ENCODE data around the gene MRPL12. TPM values are rescaled to one million over a fixed set of nuclear protein-coding genes. Genes with fewer than 3 reads are reported as not detected.

MRPL12 gene
- total and polyA plus RNA-seq, 2 of the 8 experiments (the other 6 are each of a cell fraction or from before 2014, with no cell fraction given), result 120 to 141 TPM

DNA sequence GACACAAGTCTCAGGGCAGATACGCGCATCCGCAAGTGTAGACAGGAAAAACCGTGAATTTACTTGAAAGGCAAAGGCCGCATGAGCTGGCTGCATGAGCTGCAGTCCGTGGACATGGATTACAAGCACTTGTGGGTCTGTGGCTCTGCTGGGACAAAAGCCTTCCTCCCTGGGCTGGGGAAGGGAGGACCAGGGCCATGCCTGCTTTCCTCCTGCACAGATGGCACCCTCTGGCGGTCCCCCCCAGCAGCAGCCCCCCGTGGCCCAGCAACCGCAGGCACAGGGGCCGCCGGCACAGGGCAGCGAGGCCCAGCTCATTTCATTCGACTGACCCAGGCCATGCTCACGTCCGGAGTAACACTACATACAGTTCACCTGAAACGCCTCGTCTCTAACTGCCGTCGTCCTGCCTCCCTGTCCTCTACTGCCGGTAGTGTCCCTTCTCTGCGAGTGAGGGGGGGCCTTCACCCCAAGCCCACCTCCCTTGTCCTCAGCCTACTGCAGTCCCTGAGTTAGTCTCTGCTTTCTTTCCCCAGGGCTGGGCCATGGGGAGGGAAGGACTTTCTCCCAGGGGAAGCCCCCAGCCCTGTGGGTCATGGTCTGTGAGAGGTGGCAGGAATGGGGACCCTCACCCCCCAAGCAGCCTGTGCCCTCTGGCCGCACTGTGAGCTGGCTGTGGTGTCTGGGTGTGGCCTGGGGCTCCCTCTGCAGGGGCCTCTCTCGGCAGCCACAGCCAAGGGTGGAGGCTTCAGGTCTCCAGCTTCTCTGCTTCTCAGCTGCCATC lies 1.7 kb upstream of the MRPL12 start:
- no peak overlapping the region for H3K56ac ChIP-seq (replicated peaks; ENCODE audit: insufficient read length, low read depth, low read length)
- WGBS, 2 experiments (ENCODE audit: extremely low coverage in 1 of 2, insufficient coverage in 1 of 2, insufficient read length in 1 of 2, insufficient replicate concordance in 2 of 2, low coverage in 1 of 2, low lambda C conversion rate in 2 of 2, missing lambda C conversion rate in 1 of 2), result 88% methylated on average over 23 of the region's 23 CpGs; no CpG with 5 or more reads in 1 of the 2 experiments
- peak overlapping the region; percentile 91 to 95; a peak in 3 of 4 replicates for H3K4me2 ChIP-seq (ENCODE audit: insufficient read depth in 1 of 2, low read depth in 2 of 2, low read length in 2 of 2)
- H3K9ac ChIP-seq (replicated peaks in 1 of 4; ENCODE audit: extremely low read depth in 1 of 4, low read depth in 3 of 4, low read length in 3 of 4), result peak overlapping the region in 3 of 4 experiments; percentile 11 to 29 (median 14); a peak in 2 of 7 replicates
- peak overlapping the region; percentile 62 for H4K8ac ChIP-seq (ENCODE audit: extremely low read depth, insufficient read depth, low read length)
- H3K27ac ChIP-seq (ENCODE audit: low read depth, low read length), result no peak overlapping the region
- no peak overlapping the region for H3K18ac ChIP-seq (ENCODE audit: extremely low read depth, low read length)
- H3K4me3 ChIP-seq (ENCODE audit: extremely low read depth in 1 of 4, insufficient read depth in 2 of 4, low read depth in 3 of 4, low read length in 4 of 4), result peak overlapping the region in 1 of 4 experiments; percentile 95; a peak in 3 of 8 replicates
- H4K5ac ChIP-seq (ENCODE audit: insufficient read length, low read depth, low read length), result no peak overlapping the region
- no peak overlapping the region for H2AK5ac ChIP-seq (ENCODE audit: low read depth, low read length)
- H2BK120ac ChIP-seq (replicated peaks; ENCODE audit: low read depth, low read length), result no peak overlapping the region
- H2BK20ac ChIP-seq (ENCODE audit: low read length), result no peak overlapping the region
- H4K20me1 ChIP-seq (replicated peaks in 1 of 2; ENCODE audit: control insufficient read depth in 1 of 2, insufficient read depth in 2 of 2, low read length in 2 of 2), result peaks cover 11% of the 10 kb centered on the region in 2 experiments
- ChIA-PET CTCF (ENCODE audit: partially characterized antibody) (interaction anchor here (1.0 to 2.0 kb wide), 9 partner anchors 8 to 169 kb away, joined by 3 to 9 read pairs (median 4); partner anchors contain the start of genes ARHGDIA, ARL16 and HGS), POLR2A (ENCODE audit: partially characterized antibody) (interaction anchor here (0.6 to 17.2 kb wide), 16 partner anchors 15 to 852 kb away, joined by 3 to 436 read pairs (median 6); partner anchors contain the start of genes ARL16, CCDC137, HGS and MAFG)
- no peak overlapping the region for H2BK15ac ChIP-seq (ENCODE audit: low read length)
- H2AFZ ChIP-seq (ENCODE audit: low read length), result no peak overlapping the region
- H3K27me3 ChIP-seq (replicated peaks in 1 of 4; ENCODE audit: control insufficient read depth in 3 of 4, extremely low read depth in 1 of 4, insufficient read depth in 3 of 4, low read length in 3 of 4), result no peaks in the 10 kb centered on the region
- H3K9me3 ChIP-seq (ENCODE audit: insufficient read depth in 2 of 2, low read depth in 1 of 2, low read length in 1 of 2), result no peaks in the 10 kb centered on the region
- H4K91ac ChIP-seq (replicated peaks; ENCODE audit: insufficient read length, low read length), result no peak overlapping the region
- no peak overlapping the region; the same call in 1 of the 2 replicates for H2BK5ac ChIP-seq (ENCODE audit: low read depth, low read length)
- H3K14ac ChIP-seq (ENCODE audit: insufficient read length), result no peak overlapping the region
- H3K23me2 ChIP-seq (ENCODE audit: low read depth, low read length), result peaks cover 9% of the 10 kb centered on the region
- DNase-seq (ENCODE audit: low read depth in 1 of 2, low spot score in 2 of 2), result no peak
- peaks cover 0 to 14% (median 10%) of the 10 kb centered on the region in 4 experiments; a peak in 5 of 7 replicates for H3K4me1 ChIP-seq (replicated peaks in 1 of 4; ENCODE audit: control insufficient read depth in 3 of 4, insufficient read depth in 4 of 4, low read length in 3 of 4)
- no peak overlapping the region for H3K23ac ChIP-seq (ENCODE audit: insufficient read length)
- no peak for FAIRE-seq
- peaks cover 14% of the 10 kb centered on the region for H3K79me1 ChIP-seq (ENCODE audit: low read depth, low read length)
- peaks cover 13 to 42% (median 21%) of the 10 kb centered on the region in 4 experiments; a peak in 7 of 8 replicates for H3K36me3 ChIP-seq (ENCODE audit: control insufficient read depth in 2 of 4, insufficient read depth in 4 of 4, low read length in 3 of 4)
- H2BK12ac ChIP-seq (ENCODE audit: low read depth, low read length), result no peak overlapping the region
- peaks cover 9 to 44% of the 10 kb centered on the region in 2 experiments; a peak in 3 of 4 replicates for H3K79me2 ChIP-seq (ENCODE audit: control insufficient read depth in 1 of 2, insufficient read depth in 2 of 2, low read length in 2 of 2)
- H3K4ac ChIP-seq (replicated peaks; ENCODE audit: insufficient read length, low read depth, low read length), result no peak overlapping the region
